Small intestine (tissue), 16 donors: Measurements from ENCODE around the gene GALM. TPM values are rescaled to one million over a fixed set of nuclear protein-coding genes. Genes with fewer than 3 reads are reported as not detected.

ENCODE experiments used
- DNase-seq, 2 donors: peaks; one replicate each; pipeline versions ENCODE4 v3.0.0 to v3.0.0-alpha.2; 2013
- FAIRE-seq: peaks from 2 replicates; lab custom pipeline; 2012; peaks lifted over from hg19 to GRCh38; lab: Jason Lieb, UNC
- H3K27ac ChIP-seq, 3 donors: one replicate each; pipeline ENCODE4 v1.5.1; 2013; ENCODE audit warnings: low read length in 2 of 3, mild to moderate bottlenecking in 2 of 3, control low read depth in 1 of 3, inconsistent platforms in 1 of 3, low read depth in 1 of 3, moderate library complexity in 1 of 3
- H3K27me3 ChIP-seq, 3 donors: one replicate each; pipeline ENCODE4 v1.6.1; 2013; ENCODE audit warnings: low read length in 3 of 3, inconsistent platforms in 1 of 3; ENCODE audit not compliant: control insufficient read depth in 3 of 3, insufficient read depth in 3 of 3
- H3K36me3 ChIP-seq, 3 donors: one replicate each; pipeline ENCODE4 v1.6.1; 2013; ENCODE audit warnings: low read length in 3 of 3, inconsistent platforms in 1 of 3, low read depth in 1 of 3, mild to moderate bottlenecking in 1 of 3, moderate library complexity in 1 of 3; ENCODE audit not compliant: control insufficient read depth in 3 of 3, insufficient read depth in 2 of 3
- H3K4me1 ChIP-seq, 3 donors: one replicate each; pipeline ENCODE4 v1.6.1; 2013; ENCODE audit warnings: low read length in 2 of 3, inconsistent platforms in 1 of 3, low read depth in 1 of 3, mild to moderate bottlenecking in 1 of 3, moderate library complexity in 1 of 3; ENCODE audit not compliant: control insufficient read depth in 3 of 3, insufficient read depth in 2 of 3
- H3K4me3 ChIP-seq, 3 donors: one replicate each; pipeline ENCODE4 v1.5.1; 2013; ENCODE audit warnings: low read length in 3 of 3, control low read depth in 1 of 3, inconsistent platforms in 1 of 3, low read depth in 1 of 3, mild to moderate bottlenecking in 1 of 3, moderate library complexity in 1 of 3
- H3K9me3 ChIP-seq, 2 donors: one replicate each; pipeline ENCODE4 v1.6.1; 2013; ENCODE audit warnings: low read depth in 1 of 2, low read length in 1 of 2; ENCODE audit not compliant: control insufficient read depth in 2 of 2, insufficient read depth in 1 of 2
- WGBS, 3 donors: extraction: QIAGEN DNeasy Blood & Tissue Kit; methylation state at CpG; one replicate each; pipeline ENCODE4 v1.1.7; 2013; 5-methylcytosine and 5-hydroxymethylcytosine counted together
- long read RNA-seq, 10 donors: transcript quantifications; one replicate each; lab custom pipeline, GENCODE V29; 2026
- polyA plus RNA-seq, 4 donors: library from polyadenylated mRNA; stranded (reverse) in 3 of 4; unstranded in 1 of 4; fragments of 200-250 nt in 3 of 4; fragments of 120-200 nt in 1 of 4; gene quantifications; one replicate each; pipeline versions ENCODE4 v1.2.1 to v1.2.3, GENCODE V29; 2013
- donor health status: healthy with polysubstance abuse.
- donor health status: control.
- donor health status: control.
- donor health status: Bipolar disorder and iron deficiency.
- donor health status: healthy.

GALM gene
- 100 to 1,000 TPM in 1 of 4 donors, 10 to 100 TPM in 3; 48.6 to 148 (median 82.9) TPM for polyA plus RNA-seq
- long read RNA-seq, donor 1, result 0 reads
- long read RNA-seq, donor 2, transcript GALM-201 (7 exons, 2,484 nt), result major isoform, 10 of 38 reads
- long read RNA-seq, donor 2, partial matches to known transcripts, result 28 of 38 reads
- long read RNA-seq, donor 2, other reads (novel, unspliced or antisense), result 0 of 38 reads
- long read RNA-seq, donor 3, transcript GALM-201 (7 exons, 2,484 nt), result major isoform, 9 of 49 reads
- long read RNA-seq, donor 3, partial matches to known transcripts, result 40 of 49 reads
- long read RNA-seq, donor 3, other reads (novel, unspliced or antisense), result 0 of 49 reads
- long read RNA-seq, donor 4, result 0 reads
- long read RNA-seq, donor 5, transcript GALM-201 (7 exons, 2,484 nt), result major isoform, 6 of 6 reads
- long read RNA-seq, donor 5, partial matches to known transcripts, result 0 of 6 reads
- long read RNA-seq, donor 5, other reads (novel, unspliced or antisense), result 0 of 6 reads
- long read RNA-seq, donor 6, transcript GALM-201 (7 exons, 2,484 nt), result major isoform, 23 of 366 reads
- long read RNA-seq, donor 6, partial matches to known transcripts, result 254 of 366 reads
- long read RNA-seq, donor 6, other reads (novel, unspliced or antisense), result 89 of 366 reads
- long read RNA-seq, donor 7, result 0 reads
- long read RNA-seq, donor 8, result 0 reads
- long read RNA-seq, donor 9, partial matches to known transcripts, result 10 of 14 reads
- long read RNA-seq, donor 9, other reads (novel, unspliced or antisense), result 0 of 14 reads
- long read RNA-seq, donor 10, transcript GALM-201 (7 exons, 2,484 nt), result major isoform, 16 of 16 reads
- long read RNA-seq, donor 10, partial matches to known transcripts, result 0 of 16 reads
- long read RNA-seq, donor 10, other reads (novel, unspliced or antisense), result 0 of 16 reads

GRCh38 chr2:38665854-38666555, at the start of gene GALM:
Gene GALM (plus strand): TSS chr2:38666114. CDS start chr2:38666162, 48 bp downstream.
- Histone ChIP-seq H3K27me3 (no peaks in the 10 kb centered on the region), H3K9me3 (no peaks in the 10 kb centered on the region), H3K4me3 (peak within 1 kb of the TSS; percentile 53 to 84 (median 72)), H3K27ac (peak within 1 kb of the TSS; percentile 87 to 96 (median 93)), H3K4me1 (peaks cover 0 to 13% (median 7%) of the 10 kb centered on the region in 3 donors), H3K36me3 (no peaks in the 10 kb centered on the region)
- 0 to 2% (median 0%) methylated on average over 26 of the region's 26 CpGs for WGBS, 3 donors
- DNase-seq, result peak; percentile 93 to 95
- no peak for FAIRE-seq

- Histone ChIP-seq H3K4me3 (no peak overlapping the region), H3K27ac (no peak overlapping the region), H3K27me3 (no peaks in the 10 kb centered on the region), H3K36me3 (no peaks in the 10 kb centered on the region), H3K9me3 (no peaks in the 10 kb centered on the region), H3K4me1 (no peaks in the 10 kb centered on the region)
- DNase-seq, result no peak
- no peak for FAIRE-seq
- 93 to 95% (median 95%) methylated on average over 3 of the region's 3 CpGs for WGBS, 3 donors
Observed at GRCh38 chr2:38617301-38617700, 48.6 kb upstream of the GALM start.

- H3K9me3 ChIP-seq, result no peaks in the 10 kb centered on the region
- 59 to 73% (median 69%) methylated on average over 4 of the region's 4 CpGs for WGBS, 3 donors
- no peak overlapping the region for H3K4me3 ChIP-seq
- H3K4me1 ChIP-seq, result peaks cover 0 to 2% (median 0%) of the 10 kb centered on the region in 3 donors
- DNase-seq (peak in 1 of 2 donors; percentile 23), FAIRE-seq (no peak)
- no peaks in the 10 kb centered on the region for H3K36me3 ChIP-seq
- no peaks in the 10 kb centered on the region for H3K27me3 ChIP-seq
- peak overlapping the region in 1 of 3 donors; percentile 25 for H3K27ac ChIP-seq
Observed at GRCh38 chr2:38619458-38620164, 46.3 kb upstream of the GALM start.

- Histone ChIP-seq H3K27me3 (no peaks in the 10 kb centered on the region), H3K27ac (no peak overlapping the region), H3K4me3 (no peak overlapping the region), H3K4me1 (peaks cover 0 to 6% (median 0%) of the 10 kb centered on the region in 3 donors), H3K36me3 (no peaks in the 10 kb centered on the region), H3K9me3 (no peaks in the 10 kb centered on the region)
- WGBS, 3 donors, result 41 to 53% (median 50%) methylated on average over 7 of the region's 7 CpGs
- FAIRE-seq (no peak), DNase-seq (peak in 1 of 2 donors; percentile 62)
Observed at GRCh38 chr2:38620282-38620977, 45.5 kb upstream of the GALM start.

GRCh38 chr2:38621018-38621417, 44.9 kb upstream of the GALM start:
- no peaks in the 10 kb centered on the region for H3K9me3 ChIP-seq
- peaks cover 0 to 6% (median 0%) of the 10 kb centered on the region in 3 donors for H3K4me1 ChIP-seq
- no peak for DNase-seq
- H3K27ac ChIP-seq, result no peak overlapping the region
- no peaks in the 10 kb centered on the region for H3K36me3 ChIP-seq
- H3K27me3 ChIP-seq, result no peaks in the 10 kb centered on the region
- FAIRE-seq, result no peak
- no peak overlapping the region for H3K4me3 ChIP-seq

- H3K27me3 ChIP-seq, result no peaks in the 10 kb centered on the region
- peaks cover 0 to 6% (median 0%) of the 10 kb centered on the region in 3 donors for H3K4me1 ChIP-seq
- no peak for FAIRE-seq
- 82% methylated on average over 3 of the region's 3 CpGs for WGBS, 3 donors
- no peak for DNase-seq
- no peak overlapping the region for H3K4me3 ChIP-seq
- no peak overlapping the region for H3K27ac ChIP-seq
- H3K36me3 ChIP-seq, result no peaks in the 10 kb centered on the region
- H3K9me3 ChIP-seq, result no peaks in the 10 kb centered on the region
Observed at GRCh38 chr2:38622210-38622609, 43.7 kb upstream of the GALM start.

GRCh38 chr2:38626326-38627035, 39.4 kb upstream of the GALM start:
- H3K9me3 ChIP-seq, result peaks cover 0 to 4% of the 10 kb centered on the region in 2 donors
- no peak overlapping the region for H3K4me3 ChIP-seq
- peaks cover 0 to 6% (median 0%) of the 10 kb centered on the region in 3 donors for H3K4me1 ChIP-seq
- H3K27me3 ChIP-seq, result no peaks in the 10 kb centered on the region
- 62 to 70% (median 65%) methylated on average over 7 of the region's 7 CpGs for WGBS, 3 donors
- no peaks in the 10 kb centered on the region for H3K36me3 ChIP-seq
- FAIRE-seq (no peak), DNase-seq (peak in 1 of 2 donors; percentile 42)
- H3K27ac ChIP-seq, result peak overlapping the region in 1 of 3 donors; percentile 27
